GM12865 (cell line): ENCODE data around the gene MTRR.

Experiments used
- DNase-seq: peaks from one replicate; pipeline ENCODE4 v3.0.0; 2010; ENCODE audit warnings: low read depth
- H3K4me3 ChIP-seq: 2 replicates; pipeline ENCODE4 v1.5.1; 2011; ENCODE audit warnings: mild to moderate bottlenecking, low read depth, low read length, control low read depth
- CTCF ChIP-seq: IDR thresholded peaks from 2 replicates; pipeline ENCODE4 v1.5.1; 2011; ENCODE audit warnings: low read length, control low read depth, low read depth, inconsistent platforms; ENCODE audit not compliant: insufficient read depth; ENCODE audit errors: missing control alignments

MTRR gene

GRCh38 chr5:7886849-7887475, 18.0 kb downstream of the MTRR start:
- TF ChIP-seq CTCF: peak; percentile 30
- no peak overlapping the region for H3K4me3 ChIP-seq
- peak; percentile 29 for DNase-seq

GRCh38 chr5:7888901-7889300, 20.0 kb downstream of the MTRR start:
- H3K4me3 ChIP-seq: no peak overlapping the region
- no peak for TF ChIP-seq CTCF
- DNase-seq: no peak

- no peak overlapping the region for H3K4me3 ChIP-seq
- DNase-seq: no peak
- TF ChIP-seq CTCF: no peak
These were observed 25.5 kb downstream of the MTRR start for GRCh38 chr5:7894439-7894838.

- TF ChIP-seq CTCF: no peak
- no peak overlapping the region for H3K4me3 ChIP-seq
- peak; percentile 36 for DNase-seq
These were observed 25.9 kb downstream of the MTRR start for GRCh38 chr5:7894860-7895259.

- peak; percentile 53 for DNase-seq
- H3K4me3 ChIP-seq: no peak overlapping the region
- TF ChIP-seq CTCF: peak; percentile 40
These were observed 28.2 kb downstream of the MTRR start for GRCh38 chr5:7897014-7897600.

- H3K4me3 ChIP-seq: no peak overlapping the region
- no peak for TF ChIP-seq CTCF
- DNase-seq: no peak
These were observed 33.3 kb downstream of the MTRR start for GRCh38 chr5:7902201-7902600.
